ENCODE measurements around the gene PTGFR. TPM values are rescaled to one million over a fixed set of nuclear protein-coding genes. Genes with fewer than 3 reads are reported as not detected.
A peak's percentile ranks its signal among the peaks of the same experiment; 100 is the strongest.

Gene PTGFR
- total RNA-seq, 1 experiment from 2014 or later: 0.39 TPM

GRCh38 chr1:78520216-78520615 lies 29.4 kb downstream of the PTGFR start:
- DNase-seq (ENCODE audit: low spot score): peak; percentile 44

GRCh38 chr1:78520843-78521242 lies 30.1 kb downstream of the PTGFR start:
- DNase-seq (ENCODE audit: low spot score): no peak

DNA sequence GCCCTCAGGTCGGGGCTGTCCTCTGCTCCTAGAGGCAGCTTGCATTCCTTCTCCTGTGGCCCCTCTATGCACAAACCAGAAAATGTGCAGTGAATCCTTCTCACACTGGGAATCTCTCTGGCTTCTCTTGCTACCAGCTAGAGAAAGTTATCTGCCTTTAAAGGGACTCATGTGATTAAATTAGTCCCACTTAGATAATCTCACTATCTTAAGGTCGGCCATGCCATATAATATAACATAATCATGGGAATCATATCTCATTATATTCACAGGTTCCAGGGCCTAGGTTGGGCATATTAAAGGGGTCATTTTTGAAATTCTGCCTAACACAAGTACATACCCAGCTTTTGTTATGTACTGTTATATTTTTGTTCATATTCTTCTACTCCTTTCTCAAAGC lies 31.4 kb downstream of the PTGFR start:
- DNase-seq (ENCODE audit: low spot score): no peak

DNA sequence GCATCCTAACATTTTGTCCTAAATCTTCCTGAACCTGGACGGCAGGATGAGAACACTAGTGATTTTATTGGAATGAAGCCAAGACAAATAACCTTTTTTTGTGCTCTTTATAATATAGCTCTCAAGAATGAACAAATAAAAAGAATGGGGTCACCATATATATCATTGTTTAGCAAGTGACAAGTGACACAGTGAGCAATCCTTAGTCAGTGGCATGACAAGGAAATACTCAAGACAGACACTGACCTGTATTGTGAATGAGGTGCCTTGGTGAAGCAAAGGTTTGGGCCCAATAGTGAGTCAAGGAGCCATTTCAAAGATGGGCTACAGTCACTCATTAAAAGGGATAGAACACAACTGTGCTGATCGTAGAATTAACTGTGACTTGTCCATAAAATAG lies 35.7 kb downstream of the PTGFR start:
- DNase-seq (ENCODE audit: low spot score): no peak

DNA sequence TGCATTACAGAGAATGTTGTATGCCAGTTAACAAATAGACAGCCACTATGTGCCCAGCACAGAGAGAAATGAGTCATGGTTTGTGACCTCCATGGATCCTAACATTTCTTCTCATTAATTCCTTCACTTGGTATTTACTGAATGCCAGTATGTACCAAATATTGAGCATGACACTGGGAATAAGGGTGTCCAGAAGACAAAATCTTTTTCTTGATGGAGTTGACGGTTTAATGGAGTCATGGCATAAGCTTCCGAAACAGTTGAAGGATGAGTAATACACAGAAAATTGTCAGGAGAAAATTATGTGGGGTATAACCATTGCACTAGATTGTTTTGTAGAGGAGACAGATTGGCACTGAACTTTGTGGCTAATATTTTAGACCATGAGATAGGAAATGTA lies 36.9 kb downstream of the PTGFR start:
- no peak for DNase-seq (ENCODE audit: low spot score)

DNA sequence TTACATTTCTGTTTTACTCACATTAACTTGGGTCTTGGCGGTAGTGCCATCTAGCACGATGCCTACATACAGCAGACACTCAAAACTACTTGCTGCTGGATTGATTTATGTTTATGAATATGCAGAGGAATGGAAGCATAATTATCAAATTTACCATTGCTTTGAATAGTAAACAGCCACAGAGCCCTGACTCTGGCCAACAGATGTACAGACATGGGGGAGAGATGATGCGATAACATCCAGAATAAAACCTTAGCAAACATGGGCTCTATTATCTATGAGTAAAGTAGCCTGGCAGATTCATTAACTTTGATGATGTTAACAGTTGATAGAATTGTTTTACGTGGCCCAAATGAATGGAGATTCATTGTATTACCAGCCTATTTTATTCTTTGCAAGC lies 42.8 kb downstream of the PTGFR start:
- no peak for DNase-seq (ENCODE audit: low spot score)

DNA sequence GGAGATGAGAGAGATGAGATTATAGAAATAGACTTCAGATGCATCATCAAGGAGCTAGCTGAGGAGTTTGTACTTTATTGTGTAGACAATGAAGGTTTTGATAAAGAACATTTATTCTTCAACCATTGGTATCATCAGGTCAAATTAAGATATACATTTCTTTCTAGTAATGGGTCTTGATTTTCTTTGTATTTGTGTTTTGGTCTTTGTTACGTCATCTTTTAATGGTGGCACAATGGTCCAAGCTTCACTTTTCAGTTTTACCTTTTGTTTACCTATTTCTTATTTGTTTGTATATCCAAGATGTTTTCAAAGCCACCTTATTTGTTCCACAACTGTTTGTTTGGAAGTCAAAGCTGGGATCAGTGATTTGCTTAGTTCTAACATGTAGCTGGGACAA lies 44.5 kb downstream of the PTGFR start:
- no peak for DNase-seq (ENCODE audit: low spot score)

- no peak for DNase-seq (ENCODE audit: low spot score)
Observed at GRCh38 chr1:78536427-78536826, 45.7 kb downstream of the PTGFR start.

DNA sequence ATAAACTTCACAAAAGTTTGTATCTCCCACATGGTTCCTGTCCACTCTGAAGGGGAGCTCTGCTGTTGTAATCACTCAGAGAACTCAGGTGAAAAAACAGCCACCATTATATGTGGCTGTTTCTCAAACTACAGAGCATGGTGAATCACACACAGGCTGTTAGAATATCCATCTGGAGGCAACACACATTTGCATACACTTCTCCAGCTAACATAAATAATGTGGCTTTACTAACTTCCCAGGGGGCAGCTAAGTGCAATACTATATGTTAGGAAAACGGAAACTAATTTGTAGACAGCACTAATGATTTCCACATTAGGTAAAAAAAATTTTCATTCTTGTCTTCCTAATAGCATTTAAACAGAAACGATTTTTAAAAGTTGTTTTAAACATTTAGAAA lies 49.3 kb downstream of the PTGFR start:
- DNase-seq (ENCODE audit: low spot score): peak; percentile 44

- no peak for DNase-seq (ENCODE audit: low spot score)
Observed at GRCh38 chr1:78541479-78541878, 50.7 kb downstream of the PTGFR start.

- DNase-seq (ENCODE audit: low spot score): no peak
Observed at GRCh38 chr1:78543941-78544643, 53.3 kb downstream of the PTGFR start.

- DNase-seq (ENCODE audit: low spot score): no peak
Observed at GRCh38 chr1:78547081-78547480, 56.3 kb downstream of the PTGFR start.

- no peak for DNase-seq (ENCODE audit: low spot score)
Observed at GRCh38 chr1:78549331-78549730, 58.6 kb downstream of the PTGFR start.

- no peak for DNase-seq (ENCODE audit: low spot score)
Observed at GRCh38 chr1:78549891-78550290, 59.1 kb downstream of the PTGFR start.

- peak; percentile 11 for DNase-seq (ENCODE audit: low spot score)
Observed at GRCh38 chr1:78553859-78554258, 63.1 kb downstream of the PTGFR start.

- no peak for DNase-seq (ENCODE audit: low spot score)
Observed at GRCh38 chr1:78554840-78555239, 64.1 kb downstream of the PTGFR start.

DNA sequence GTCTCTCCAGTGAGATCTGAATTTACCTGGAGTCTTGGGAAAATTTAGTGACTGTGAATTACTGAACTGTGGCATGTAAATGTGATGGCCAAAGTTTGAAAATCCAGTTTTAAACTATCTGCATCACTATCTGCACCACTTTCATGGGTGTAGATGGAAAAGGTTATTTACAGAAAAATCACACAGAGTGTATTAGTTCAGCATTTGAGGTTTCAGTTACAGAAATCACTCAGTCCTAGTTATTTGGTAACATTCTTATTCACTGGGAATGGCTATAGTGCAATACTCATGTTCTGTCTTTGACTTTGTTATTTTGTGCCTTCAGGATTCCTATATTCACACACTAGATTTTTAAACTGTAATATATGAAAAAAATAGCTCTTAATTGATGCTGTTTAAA lies 68.9 kb downstream of the PTGFR start:
- DNase-seq (ENCODE audit: low spot score): no peak

DNA sequence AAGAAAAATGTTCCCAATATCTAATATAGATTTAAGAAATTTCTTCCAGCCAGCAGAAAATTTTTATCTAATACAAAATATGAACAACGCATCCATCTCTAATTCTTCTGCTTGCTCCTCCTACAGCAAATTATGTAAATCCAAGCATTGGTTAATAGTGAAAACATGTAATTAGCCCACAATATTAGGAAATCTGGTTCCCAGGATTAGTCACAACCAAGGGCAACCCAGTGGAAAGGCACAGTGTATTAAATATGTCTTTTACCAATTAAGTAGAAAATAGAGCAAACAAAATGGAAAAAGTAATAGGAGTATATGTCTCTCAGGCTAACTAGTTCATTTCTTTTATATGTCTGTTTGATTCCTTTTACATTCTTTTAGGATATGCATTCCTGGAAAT lies 70.0 kb downstream of the PTGFR start:
- no peak for DNase-seq (ENCODE audit: low spot score)

DNA sequence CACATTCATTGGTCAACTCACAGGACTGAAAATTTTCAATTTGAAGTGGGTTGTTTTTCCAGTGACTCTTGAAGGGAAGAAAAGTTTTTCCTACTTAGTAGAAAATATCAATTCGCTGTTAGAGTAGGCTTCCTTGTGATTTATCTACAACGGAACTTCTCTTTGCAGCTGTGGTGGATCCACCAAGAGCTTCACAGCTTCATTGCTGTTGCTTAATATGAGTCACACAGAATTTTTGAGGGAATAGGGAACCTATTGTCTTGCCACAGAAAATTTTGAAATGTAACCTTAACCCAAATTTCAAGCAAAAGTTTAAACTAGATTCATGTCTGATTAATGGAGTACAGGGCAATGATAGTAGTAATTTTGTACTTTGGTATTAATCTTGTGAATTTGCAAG lies 71.1 kb downstream of the PTGFR start:
- no peak for DNase-seq (ENCODE audit: low spot score)

- no peak for DNase-seq (ENCODE audit: low spot score)
Observed at GRCh38 chr1:78565393-78565792, 74.6 kb downstream of the PTGFR start.

GRCh38 chr1:78570539-78570938 lies 79.8 kb downstream of the PTGFR start:
- DNase-seq (ENCODE audit: low spot score): no peak

- no peak for DNase-seq (ENCODE audit: low spot score)
Observed at GRCh38 chr1:78577257-78578100, 86.7 kb downstream of the PTGFR start.

GRCh38 chr1:78586572-78586971 lies 95.8 kb downstream of the PTGFR start:
- no peak for DNase-seq (ENCODE audit: low spot score)
